ENCODE measurements around the gene MLLT6. TPM values are rescaled to one million over a fixed set of nuclear protein-coding genes. Genes with fewer than 3 reads are reported as not detected.

The MLLT6 gene
- total RNA-seq, 1 donor from 2014 or later, result 20.9 TPM

- Histone ChIP-seq H3K4me2 (ENCODE audit: low read length) (peak within 1 kb of the TSS; percentile 83), H3K9ac (ENCODE audit: low read length) (peak within 1 kb of the TSS; percentile 54), H3K27me3 (ENCODE audit: insufficient read depth, low read length) (peaks cover 54% of the 10 kb centered on the region), H3K4me3 (ENCODE audit: insufficient read depth, low read depth, low read length) (peak within 1 kb of the TSS; percentile 51), H3K4me1 (ENCODE audit: insufficient read depth, low read length) (peaks cover 9% of the 10 kb centered on the region), H3K9me3 (ENCODE audit: insufficient read depth, low read depth, low read length) (no peaks in the 10 kb centered on the region), H3K27ac (ENCODE audit: low read depth, low read length) (no peak within 1 kb of the TSS), H2AFZ (ENCODE audit: low read depth, low read length) (peak within 1 kb of the TSS; percentile 60), H4K20me1 (ENCODE audit: insufficient read depth, low read length) (peaks cover 15% of the 10 kb centered on the region), H3K79me2 (ENCODE audit: insufficient read depth, low read length) (no peaks in the 10 kb centered on the region), H3K36me3 (ENCODE audit: insufficient read depth, low read length) (no peaks in the 10 kb centered on the region)
- DNase-seq (ENCODE audit: low read depth), result peak; percentile 61
- Mint-ChIP-seq H3K4me3 (ENCODE audit: unreplicated experiment) (peak within 1 kb of the TSS; percentile 66), H3K27ac (ENCODE audit: unreplicated experiment) (peak within 1 kb of the TSS; percentile 50), H3K36me3 (ENCODE audit: low read depth, unreplicated experiment) (no peaks in the 10 kb centered on the region), H3K9me3 (ENCODE audit: unreplicated experiment) (no peaks in the 10 kb centered on the region), H3K4me1 (ENCODE audit: low read depth, unreplicated experiment) (peaks cover 8% of the 10 kb centered on the region), H3K27me3 (ENCODE audit: low read depth, unreplicated experiment) (peaks cover 39% of the 10 kb centered on the region)
- TF ChIP-seq CTCF (IDR thresholded peaks at IDR 0.05; ENCODE audit: insufficient read depth, low read depth, low read length), result no peak
- TF ChIP-seq EZH2 (IDR thresholded peaks at IDR 0.05; ENCODE audit: insufficient read depth, low read length), result peak; percentile 12
- no peak for FAIRE-seq
These were observed 30.1 kb upstream of the MLLT6 start, which contains the start of gene EPOP for GRCh38 chr17:38674749-38675615. EPOP (minus strand) TSS chr17:38674957; CDS start chr17:38674495, 462 bp downstream.

GRCh38 chr17:38676706-38677504 is 28.2 kb upstream of the MLLT6 start:
- Histone ChIP-seq H4K20me1 (ENCODE audit: insufficient read depth, low read length) (peaks cover 12% of the 10 kb centered on the region), H3K27me3 (ENCODE audit: insufficient read depth, low read length) (peaks cover 37% of the 10 kb centered on the region), H3K36me3 (ENCODE audit: insufficient read depth, low read length) (no peaks in the 10 kb centered on the region), H2AFZ (ENCODE audit: low read depth, low read length) (peak overlapping the region; percentile 6), H3K4me2 (ENCODE audit: low read length) (no peak overlapping the region), H3K27ac (ENCODE audit: low read depth, low read length) (no peak overlapping the region), H3K9ac (ENCODE audit: low read length) (no peak overlapping the region), H3K79me2 (ENCODE audit: insufficient read depth, low read length) (no peaks in the 10 kb centered on the region), H3K4me1 (ENCODE audit: insufficient read depth, low read length) (peaks cover 9% of the 10 kb centered on the region), H3K4me3 (ENCODE audit: insufficient read depth, low read depth, low read length) (no peak overlapping the region), H3K9me3 (ENCODE audit: insufficient read depth, low read depth, low read length) (no peaks in the 10 kb centered on the region)
- peaks cover 3% of the 10 kb centered on the region for H3K4me1 Mint-ChIP-seq (ENCODE audit: low read depth, unreplicated experiment)
- H3K27ac Mint-ChIP-seq (ENCODE audit: unreplicated experiment), result peak overlapping the region; percentile 9
- H3K9me3 Mint-ChIP-seq (ENCODE audit: unreplicated experiment), result no peaks in the 10 kb centered on the region
- H3K4me3 Mint-ChIP-seq (ENCODE audit: unreplicated experiment), result no peak overlapping the region
- H3K27me3 Mint-ChIP-seq (ENCODE audit: low read depth, unreplicated experiment), result peaks cover 21% of the 10 kb centered on the region
- DNase-seq (ENCODE audit: low read depth) (peak; percentile 51), FAIRE-seq (no peak)
- no peak for TF ChIP-seq EZH2 (IDR thresholded peaks at IDR 0.05; ENCODE audit: insufficient read depth, low read length)
- TF ChIP-seq CTCF (IDR thresholded peaks at IDR 0.05; ENCODE audit: insufficient read depth, low read depth, low read length), result peak; percentile 95
- H3K36me3 Mint-ChIP-seq (ENCODE audit: low read depth, unreplicated experiment), result no peaks in the 10 kb centered on the region

Data from astrocyte (in vitro differentiated cells and primary cell).